Smooth muscle cell of the brain vasculature (primary cell): ENCODE results near the gene ENTPD6.
"Not testable (repeated sequence)": the region's sequence is repeated elsewhere in the genome, so short reads cannot be mapped to it uniquely, and the experiment has no call there.

Source experiments
- DNase-seq: peaks from one replicate; pipeline ENCODE4 v3.0.0-alpha.2; 2012; ENCODE audit warnings: low read depth, low spot score

Gene ENTPD6

DNA sequence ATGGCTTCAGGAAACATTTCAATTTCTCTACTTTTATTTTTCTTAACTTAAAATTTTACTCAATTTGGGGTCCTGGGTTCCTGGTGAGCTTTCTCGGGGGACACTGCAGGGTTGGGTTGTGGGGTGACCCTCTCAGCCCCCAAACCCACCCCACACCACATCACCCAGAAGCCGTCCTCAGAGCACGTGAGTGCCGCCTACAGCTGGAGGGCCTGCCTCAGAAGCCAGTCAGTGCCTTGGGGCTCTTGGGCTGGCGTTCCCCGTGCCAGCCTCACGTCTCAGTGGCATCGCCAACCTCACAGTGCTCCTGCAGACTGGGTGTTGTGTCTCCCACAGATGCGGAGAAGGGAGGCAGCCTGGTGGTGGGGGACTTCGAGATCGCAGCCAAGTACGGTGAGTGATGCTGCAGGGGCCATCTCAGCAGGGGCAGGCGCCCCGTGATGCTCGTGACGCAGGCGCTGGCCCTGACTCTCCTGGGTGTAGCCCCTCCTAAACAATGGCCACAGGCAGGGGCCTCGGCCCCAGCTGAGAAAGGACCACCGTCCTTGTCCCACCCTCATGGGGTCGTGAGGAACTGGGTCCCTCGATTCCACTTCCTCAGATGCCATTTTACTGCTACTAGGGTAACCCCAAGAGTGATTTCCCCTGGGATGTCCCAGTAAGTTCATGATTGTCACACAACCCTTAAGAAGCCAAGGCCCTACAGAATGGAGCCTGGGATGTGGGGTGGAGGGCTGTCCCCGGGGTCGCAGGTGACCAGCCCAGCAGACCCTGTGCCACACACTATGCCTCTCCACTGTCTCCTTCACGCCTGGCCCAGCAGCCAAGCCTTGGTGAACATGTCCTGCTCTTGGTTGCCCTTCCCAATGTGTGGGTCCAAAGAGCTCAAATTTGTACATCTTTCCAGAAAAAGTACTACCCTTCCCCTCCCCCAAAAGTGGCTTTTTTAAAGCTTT is 28.5 kb downstream of the ENTPD6 start:
- no peak for DNase-seq

DNA sequence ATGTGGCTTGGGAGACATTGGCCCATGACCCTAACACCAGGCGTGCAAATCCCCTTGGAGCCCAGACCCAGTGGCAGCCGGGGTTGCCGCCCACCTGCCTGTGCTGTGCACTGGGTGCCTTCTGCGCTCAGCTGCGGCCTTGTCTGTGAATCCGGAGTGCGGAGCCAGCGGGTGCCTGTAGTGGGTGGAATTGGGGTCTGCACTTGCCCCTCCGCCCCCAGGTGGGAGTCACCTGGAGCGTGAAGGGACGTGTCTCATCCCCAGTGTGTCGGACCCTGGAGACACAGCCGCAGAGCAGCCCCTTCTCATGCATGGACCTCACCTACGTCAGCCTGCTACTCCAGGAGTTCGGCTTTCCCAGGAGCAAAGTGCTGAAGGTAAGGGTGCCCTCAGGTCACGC is 29.4 kb downstream of the ENTPD6 start:
- no peak for DNase-seq

DNA sequence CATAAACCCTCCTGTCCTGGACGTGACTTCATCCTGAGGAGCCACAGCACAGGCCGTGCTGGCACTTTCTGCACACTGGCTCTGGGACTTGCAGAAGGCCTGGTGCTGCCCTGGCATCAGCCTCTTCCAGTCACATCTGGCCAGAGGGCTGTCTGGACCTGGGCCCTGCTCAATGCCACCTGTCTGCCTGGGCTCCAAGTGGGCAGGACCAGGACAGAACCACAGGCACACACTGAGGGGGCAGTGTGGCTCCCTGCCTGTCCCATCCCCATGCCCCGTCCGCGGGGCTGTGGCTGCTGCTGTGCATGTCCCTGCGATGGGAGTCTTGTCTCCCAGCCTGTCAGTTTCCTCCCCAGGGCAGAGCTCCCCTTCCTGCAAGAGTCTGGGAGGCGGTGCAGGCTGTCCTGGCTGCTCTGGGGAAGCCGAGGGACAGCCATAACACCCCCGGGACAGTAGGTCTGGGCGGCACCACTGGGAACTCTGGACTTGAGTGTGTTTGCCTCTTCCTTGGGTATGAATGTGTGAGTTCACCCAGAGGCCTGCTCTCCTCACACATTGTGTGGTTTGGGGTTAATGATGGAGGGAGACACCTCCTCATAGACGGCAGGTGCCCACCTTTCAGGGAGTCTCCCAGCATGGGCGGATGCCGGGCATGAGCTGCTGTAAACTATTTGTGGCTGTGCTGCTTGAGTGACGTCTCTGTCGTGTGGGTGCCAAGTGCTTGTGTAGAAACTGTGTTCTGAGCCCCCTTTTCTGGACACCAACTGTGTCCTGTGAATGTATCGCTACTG is 30.3 kb downstream of the ENTPD6 start:
- no peak for DNase-seq

DNA sequence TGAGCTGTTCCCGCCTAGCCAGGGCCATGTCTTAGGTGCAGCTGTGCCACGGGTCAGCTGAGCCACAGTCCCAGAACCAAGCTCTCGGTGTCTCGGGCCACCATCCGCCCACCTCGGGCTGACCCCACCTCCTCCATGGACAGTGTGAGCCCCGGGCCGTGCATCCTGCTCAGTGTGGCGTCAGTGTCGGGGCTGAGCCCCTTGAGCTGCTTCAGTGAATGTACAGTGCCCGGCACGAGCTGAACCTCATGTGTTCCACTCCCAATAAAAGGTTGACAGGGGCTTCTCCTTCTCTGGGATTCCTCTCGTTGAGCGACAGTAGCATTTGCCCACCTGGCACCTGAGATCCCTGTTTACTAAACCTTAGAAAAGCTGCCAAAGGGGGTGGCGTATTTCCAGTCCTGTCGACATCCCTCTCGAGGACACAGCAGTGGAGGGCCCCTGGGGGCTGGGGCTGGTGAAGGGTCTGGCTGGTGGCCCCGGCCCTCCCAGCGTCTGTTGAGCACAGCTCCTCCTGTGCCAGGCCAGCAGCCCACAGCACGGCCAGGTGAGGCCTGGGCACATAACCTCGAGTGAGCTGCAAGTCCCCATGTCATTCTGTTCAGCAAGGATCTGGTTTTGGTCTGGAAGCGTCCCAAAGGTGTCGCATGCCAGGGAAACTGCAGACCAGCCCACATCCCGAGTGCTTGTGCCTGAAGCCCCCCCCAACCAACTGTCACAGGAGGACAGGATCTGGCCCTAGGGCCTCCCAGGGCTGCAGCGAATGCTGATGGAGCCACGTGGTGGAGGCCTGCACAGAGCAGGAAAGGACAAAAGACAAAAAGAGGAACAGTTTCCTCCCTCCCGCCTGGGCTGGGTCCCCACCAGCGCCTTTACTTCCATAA is 31.2 kb downstream of the ENTPD6 start:
- DNase-seq, result no peak

DNA sequence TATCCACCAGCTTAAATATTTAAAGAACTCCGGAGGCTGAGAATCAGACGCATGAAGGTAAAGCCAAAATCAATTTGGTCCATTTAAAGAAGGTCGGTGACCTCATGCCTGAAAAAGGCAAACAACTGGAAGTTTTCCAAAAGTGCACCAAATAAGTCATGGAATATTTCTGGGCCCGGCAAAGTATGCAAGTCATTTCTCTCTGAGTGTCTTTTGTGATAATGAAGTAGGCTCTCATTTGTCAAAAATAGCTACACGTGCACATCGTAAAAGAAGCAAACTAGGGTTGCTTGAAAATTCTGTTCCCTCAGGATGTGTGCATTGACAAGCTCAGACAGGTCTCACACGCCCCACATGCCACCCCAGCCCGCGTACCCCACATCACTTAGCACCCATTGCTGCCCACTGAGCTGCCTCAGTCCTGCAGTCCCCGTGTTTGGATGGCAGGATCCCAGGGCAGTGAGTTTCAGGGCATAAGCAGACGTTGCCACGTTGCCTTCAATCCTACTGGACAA is 31.9 kb downstream of the ENTPD6 start:
- no peak for DNase-seq

DNA sequence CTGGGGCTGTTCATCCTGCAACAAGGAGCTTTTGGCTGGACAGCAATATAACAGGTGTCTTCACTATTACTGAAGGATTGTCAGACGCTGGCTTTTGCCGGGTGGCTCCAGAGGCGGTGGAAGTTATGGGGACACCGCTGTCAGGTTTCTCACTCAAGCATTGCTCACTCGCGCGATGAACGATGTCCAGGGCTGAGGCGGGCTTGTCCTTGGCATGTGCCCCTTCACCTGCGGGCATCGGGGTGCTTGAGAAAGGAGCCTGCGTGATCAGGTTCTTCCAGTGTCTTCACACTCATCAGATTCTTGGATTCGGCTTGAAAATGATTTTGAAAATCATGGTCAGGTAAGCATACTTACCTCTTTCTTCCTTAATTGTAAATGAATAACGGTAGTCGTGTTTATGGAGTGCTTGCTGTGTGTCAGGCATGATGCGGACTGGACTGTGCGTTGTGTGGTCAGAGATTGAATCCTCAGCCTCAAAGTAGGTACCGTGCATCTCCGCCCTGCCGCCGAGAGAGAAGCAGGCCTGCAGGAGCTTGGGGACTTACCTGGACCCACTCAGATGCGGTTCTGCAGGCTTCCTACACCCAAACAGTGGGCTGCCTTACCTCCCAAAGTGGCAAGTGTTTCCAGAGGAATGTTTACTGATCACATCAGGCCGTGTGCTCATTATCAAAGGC is 34.1 kb downstream of the ENTPD6 start:
- DNase-seq, result no peak

DNA sequence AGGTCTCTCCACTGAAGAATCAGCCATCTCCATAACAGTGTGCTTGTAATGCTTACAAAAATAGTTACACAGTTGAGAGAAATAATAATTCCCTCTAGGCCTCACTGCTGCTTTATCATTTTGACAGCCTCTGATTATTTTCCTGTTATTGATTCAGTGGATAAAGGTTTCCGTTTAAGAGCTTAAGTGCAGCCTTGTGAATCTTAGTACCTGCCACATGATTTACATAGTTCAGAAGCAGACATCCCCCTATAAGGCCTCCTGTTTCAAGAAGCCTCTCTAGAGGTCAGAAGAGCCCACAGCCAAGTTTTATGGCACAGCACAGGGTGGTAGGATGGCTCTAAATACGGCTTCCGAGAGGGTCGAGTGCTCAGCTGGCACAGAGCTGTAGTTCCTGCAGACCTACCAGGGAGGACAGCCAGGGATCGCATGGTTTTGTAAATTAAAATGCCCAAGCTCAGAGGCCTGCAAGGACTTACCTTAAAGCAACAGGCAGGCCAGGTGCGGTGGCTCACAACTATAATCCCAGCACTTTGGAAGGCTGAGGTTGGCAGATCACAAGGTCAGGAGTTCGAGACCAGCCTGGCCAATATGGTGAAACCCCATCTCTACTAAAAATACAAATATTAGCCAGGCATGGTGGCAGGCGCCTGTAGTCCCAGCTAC is 34.8 kb downstream of the ENTPD6 start:
- no peak for DNase-seq

DNA sequence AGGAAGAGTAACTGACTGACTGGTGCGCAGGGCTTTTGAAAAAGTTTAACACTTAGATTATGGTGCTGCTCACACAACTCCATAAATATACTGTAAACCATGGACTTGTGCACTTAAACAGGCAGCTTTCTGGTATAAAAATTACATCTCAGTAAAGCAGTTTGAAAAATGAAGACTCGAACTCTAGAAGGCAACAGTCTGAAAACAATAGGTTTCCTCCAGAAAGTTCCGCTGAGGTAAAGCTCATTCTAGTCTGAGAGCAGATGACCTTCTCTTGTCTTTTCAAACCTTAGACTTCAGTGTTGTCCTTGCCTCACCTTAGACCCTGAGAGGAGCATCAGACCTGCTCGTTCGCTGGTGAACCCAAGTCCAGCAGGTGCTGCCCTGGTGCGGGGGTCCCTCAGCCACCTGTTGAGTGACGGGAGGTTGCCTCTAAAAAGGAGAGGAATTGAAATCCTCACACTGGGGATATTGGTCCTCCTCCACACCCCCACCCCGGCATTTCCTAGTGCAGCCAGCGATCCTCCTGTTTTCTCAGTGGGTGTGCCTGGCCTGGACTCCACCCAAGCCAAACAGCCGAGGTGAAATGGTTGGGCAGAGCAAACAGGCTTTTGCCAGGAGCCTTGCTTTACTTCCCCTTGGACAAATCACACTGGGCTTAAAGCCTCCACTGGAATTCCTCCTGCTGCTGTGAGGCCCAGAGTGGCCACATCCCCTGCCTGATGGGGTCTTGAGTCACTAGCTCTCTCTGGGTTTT is 37.7 kb downstream of the ENTPD6 start:
- peak; percentile 85 for DNase-seq

DNA sequence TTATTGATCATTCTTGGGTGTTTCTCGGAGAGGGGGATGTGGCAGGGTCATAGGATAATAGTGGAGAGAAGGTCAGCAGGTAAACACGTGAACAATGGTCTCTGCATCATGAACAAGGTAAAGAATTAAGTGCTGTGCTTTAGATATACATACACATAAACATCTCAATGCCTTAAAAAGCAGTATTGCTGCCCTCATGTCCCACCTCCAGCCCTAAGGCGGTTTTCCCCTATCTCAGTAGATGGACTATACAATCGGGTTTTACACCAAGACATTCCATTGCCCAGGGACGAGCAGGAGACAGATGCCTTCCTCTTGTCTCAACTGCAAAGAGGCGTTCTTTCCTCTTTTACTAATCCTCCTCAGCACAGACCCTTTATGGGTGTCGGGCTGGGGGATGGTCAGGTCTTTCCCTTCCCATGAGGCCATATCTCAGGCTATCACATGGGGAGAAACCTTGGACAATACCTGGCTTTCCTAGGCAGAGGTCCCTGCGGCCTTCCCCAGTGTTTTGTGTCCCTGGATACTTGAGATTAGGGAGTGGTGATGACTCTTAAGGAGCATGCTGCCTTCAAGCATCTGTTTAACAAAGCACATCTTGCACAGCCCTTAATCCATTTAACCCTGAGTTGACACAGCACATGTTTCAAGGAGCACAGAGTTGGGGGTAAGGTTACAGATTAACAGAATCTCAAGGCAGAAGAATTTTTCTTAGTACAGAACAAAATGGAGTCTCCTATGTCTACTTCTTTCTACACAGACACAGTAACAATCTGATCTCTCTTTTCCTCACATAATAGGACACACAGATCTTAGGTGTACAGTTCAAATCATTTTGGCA is 38.7 kb downstream of the ENTPD6 start:
- DNase-seq, result not testable (repeated sequence)

DNA sequence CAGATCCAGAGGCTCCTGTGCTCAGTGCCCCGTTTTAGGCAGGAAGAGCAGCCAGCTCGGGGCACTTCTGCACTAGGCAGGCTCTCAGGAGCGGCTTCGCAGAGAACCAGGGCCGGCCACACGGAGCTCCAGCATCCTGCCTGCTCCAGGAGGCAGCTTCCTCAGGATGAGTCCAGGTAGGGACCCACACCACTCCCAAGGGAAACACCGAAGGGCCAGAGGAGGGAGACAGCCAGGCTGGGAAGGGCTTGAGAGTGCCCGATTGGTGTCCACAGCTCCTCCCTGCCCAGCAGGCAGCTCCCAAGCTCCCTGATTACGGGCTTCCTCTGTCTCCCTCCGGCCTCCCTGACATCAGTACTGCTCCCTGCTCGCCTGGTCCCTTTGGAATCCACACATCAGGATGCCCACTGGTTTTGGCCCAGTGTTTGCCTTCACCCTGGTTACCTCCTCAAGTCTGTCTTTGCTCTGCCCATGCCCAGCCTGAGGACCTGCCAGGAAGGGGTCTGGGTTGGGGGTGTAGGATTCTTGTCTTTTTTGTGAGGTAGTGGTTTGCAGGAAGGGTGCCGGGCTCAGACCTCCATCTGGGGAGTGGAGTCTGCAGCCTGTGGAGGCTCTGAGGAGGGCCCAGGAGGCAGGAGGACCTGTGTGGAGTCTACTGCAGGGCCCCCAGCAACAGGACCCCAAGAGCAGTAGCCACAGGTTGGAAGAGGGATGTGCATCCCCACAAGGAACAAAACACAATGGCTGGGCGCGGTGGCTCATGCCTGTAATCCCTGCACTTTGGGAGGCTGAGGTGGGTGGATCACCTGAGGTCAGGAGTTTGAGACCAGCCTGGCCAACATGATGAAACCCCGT is 41.2 kb downstream of the ENTPD6 start:
- no peak for DNase-seq

DNA sequence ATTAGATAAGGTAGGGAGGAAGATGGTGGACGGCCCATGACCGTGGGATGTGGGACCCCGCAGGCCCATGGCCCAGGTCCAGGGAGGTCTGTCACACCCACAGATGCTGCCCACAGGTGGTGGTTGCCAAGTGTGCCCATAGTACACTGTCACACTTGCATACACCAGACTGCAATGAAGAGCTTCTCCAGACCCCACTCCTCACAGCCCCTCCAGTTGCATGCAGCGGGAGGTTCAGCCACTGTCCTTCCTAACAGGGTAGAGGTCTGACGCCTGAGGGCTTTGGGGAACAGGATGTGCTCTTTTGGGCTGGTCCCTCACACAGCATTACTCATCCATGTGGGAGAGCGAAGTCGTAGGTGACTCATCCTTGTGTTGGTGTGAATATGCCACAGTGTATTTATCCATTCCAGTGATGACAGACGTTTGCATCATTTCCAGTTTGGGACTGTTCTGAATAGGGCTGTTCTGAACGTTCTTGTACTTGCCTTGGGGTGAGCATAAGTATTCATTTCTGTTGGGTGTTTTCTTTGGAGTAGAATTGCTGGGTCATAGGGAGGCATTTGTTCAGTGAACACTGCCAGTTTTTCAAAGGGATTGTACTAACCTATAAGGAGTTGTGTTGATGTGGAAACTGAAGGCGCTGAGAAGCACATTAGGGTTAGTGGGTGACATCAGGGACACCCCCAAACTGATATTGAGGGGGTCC is 42.3 kb downstream of the ENTPD6 start:
- peak; percentile 95 for DNase-seq

DNA sequence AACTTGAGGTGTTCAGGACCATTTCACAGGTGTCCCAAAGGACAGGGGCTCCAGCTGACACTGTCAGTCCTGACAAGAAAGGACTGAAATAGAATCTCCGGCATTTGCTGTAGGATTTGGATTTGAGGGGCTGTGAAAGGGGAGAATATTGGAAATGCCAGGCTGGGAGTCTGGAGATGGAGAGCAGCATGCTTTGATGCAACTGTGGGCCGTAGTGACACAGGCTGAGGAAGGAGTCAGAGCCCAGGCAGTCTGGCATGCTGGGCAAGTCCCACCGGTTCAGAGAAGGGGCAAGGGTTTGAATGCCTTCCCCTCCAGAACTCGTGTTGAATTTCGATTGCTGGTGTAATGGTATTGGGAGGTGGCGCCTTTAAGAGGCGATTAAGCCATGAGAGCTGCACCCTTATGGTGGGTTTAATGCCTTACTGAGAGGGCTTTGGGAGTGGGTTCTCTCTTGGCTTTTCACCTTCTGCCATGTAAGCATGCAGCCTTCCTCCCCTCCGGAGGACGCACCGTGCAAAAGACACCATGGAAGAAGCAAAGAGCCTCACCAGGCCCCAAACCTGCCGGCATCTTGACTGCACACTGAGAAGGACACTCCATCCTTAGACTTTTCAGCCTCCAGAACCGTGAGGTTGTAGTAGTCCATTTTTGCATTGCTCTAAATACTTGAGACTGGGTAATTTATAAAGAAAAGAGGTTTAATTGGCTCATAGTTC is 43.0 kb downstream of the ENTPD6 start:
- DNase-seq, result no peak

DNA sequence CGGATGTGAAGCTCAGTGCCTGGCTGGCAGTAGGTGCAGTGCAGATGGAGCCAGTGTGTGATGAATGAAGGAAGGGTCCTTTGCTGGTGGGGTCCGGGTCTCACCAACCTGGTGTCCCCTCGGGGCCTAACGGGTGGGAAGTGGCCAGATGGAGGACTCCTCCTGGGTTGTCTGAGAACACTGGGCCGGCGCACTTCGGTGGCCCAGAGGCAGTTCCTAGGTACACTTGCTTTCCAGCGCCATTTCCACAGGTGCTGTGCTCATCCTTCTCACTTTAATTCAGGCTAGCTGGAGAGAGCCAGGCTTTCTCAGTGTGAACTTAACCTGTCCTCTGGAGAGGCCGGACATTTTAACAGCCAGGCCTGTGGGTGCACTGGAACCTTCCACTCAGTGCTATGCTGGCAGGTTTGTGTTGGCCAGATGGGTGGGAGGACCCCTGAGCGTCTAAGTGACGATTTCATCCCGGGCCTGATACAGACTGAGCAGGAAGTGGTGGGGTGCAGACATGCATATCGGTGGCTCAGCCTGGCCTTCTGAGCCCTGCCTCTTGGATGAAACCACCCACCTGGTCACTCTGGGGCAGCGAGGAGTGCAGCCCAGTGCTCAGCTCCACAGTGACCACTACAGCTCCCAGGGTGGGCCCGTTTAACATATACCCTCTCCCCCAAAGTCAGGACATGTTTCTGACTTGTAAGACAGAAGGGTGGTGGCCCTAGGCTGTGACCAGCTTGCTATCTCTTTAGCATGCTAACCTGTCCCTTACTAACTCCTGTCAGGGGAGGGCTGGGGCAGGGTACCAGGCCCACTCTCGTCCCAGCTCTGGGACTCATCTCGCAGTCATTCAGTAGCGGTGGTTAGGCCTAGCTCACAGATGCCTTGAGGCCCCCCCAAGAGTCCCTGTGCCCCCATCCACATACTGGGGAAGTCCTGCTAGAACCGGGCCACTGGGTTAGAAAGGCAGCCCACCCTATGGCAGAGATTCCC is 44.2 kb downstream of the ENTPD6 start:
- no peak for DNase-seq

DNA sequence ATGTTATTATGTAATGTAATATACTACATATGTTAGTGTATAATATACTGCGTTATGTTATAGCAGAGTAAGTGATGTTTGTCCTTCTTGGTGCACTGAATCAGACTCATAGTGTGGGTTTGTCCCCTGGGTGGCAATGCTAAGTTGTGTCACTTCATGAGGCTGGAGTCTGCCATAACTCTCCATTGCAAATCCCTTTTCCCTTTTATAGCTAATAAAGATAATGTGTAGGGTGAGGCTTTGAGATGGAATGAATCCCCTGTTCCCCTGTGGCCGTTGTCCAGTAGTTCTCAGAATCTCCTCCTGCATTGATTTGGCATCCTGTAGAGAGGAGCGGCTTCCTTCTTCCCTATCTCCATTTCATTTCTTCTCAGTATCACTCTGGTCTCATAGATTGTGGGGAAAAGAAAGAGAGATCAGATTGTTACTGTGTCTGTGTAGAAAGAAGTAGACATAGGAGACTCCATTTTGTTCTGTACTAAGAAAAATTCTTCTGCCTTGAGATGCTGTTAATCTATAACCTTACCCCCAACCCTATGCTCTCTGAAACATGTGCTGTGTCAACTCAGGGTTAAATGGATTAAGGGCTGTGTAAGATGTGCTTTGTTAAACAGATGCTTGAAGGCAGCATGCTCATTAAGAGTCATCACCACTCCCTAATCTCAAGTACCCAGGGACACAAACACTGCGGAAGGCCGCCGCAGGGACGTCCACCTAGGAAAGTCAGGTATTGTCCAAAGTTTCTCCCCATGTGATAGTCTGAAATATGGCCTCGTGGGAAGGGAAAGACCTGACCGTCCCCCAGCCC is 45.5 kb downstream of the ENTPD6 start:
- DNase-seq, result not testable (repeated sequence)

DNA sequence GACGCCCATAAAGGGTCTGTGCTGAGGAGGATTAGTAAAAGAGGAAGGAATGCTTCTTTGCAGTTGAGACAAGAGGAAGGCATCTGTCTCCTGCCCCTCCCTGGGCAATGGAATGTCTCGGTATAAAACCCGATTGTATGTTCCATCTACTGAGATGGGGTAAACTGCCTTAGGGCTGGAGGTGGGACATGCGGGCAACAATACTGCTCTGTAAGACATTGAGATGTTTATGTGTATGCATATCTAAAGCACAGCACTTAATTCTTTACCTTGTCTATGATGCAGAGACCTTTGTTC is 46.1 kb downstream of the ENTPD6 start:
- DNase-seq, result not testable (repeated sequence)
